ENCODE results near the gene SFPQ.

GRCh38 chr1:35211120-35211414 lies 18.1 kb upstream of the SFPQ start:
- no peak for TF ChIP-seq CTCF (IDR thresholded peaks at IDR 0.05; ENCODE audit: low read depth, low read length)
- TF ChIP-seq POLR2A (IDR thresholded peaks at IDR 0.05; ENCODE audit: extremely low read depth, insufficient read length) = no peak
- TF ChIP-seq MAX (IDR thresholded peaks at IDR 0.05; ENCODE audit: low read depth, low read length) = no peak

All from NB4 (cell line).